Fibroblast of pulmonary artery (primary cell): ENCODE measurements around the gene PHF24.

Source experiments
- DNase-seq: peaks from one replicate; pipeline ENCODE4 v3.0.0-alpha.2; 2010; ENCODE audit warnings: low read depth
- H3K4me3 ChIP-seq: replicated peaks from 2 replicates; pipeline ENCODE4 v1.5.1; 2011; ENCODE audit warnings: low read depth, mild to moderate bottlenecking, control low read depth, low read length, moderate library complexity
- CTCF ChIP-seq: IDR thresholded peaks from 2 replicates; pipeline ENCODE4 v1.5.1; 2011; ENCODE audit warnings: mild to moderate bottlenecking, control low read depth, low read length, inconsistent platforms; ENCODE audit errors: missing control alignments

Gene PHF24

GRCh38 chr9:34997379-34997781 lies 39.3 kb downstream of the PHF24 start:
- no peak for DNase-seq
- H3K4me3 ChIP-seq = no peak overlapping the region
- no peak for TF ChIP-seq CTCF

GRCh38 chr9:34998266-34998665 lies 40.2 kb downstream of the PHF24 start:
- DNase-seq = no peak
- TF ChIP-seq CTCF = no peak
- no peak overlapping the region for H3K4me3 ChIP-seq

DNA sequence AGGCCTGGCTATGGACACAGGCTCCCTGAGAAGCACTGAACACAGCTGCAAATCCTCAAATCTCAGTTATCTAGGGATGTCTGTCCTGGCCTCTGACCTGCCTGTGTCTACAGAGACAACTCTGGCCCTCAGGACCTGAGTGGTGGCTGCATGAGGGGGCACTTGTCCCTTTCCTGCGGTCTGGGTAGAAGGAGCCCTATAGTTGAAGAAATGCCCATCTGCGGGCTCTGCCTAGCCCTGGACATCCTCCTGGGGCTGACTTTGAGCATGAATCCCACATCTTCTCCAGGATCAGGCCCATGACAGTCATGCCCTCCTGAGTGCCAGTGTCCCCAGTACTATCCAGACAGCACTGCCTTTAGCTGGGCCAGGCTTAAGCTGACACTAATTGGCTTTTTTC lies 41.5 kb downstream of the PHF24 start:
- no peak overlapping the region for H3K4me3 ChIP-seq
- TF ChIP-seq CTCF = no peak
- no peak for DNase-seq

DNA sequence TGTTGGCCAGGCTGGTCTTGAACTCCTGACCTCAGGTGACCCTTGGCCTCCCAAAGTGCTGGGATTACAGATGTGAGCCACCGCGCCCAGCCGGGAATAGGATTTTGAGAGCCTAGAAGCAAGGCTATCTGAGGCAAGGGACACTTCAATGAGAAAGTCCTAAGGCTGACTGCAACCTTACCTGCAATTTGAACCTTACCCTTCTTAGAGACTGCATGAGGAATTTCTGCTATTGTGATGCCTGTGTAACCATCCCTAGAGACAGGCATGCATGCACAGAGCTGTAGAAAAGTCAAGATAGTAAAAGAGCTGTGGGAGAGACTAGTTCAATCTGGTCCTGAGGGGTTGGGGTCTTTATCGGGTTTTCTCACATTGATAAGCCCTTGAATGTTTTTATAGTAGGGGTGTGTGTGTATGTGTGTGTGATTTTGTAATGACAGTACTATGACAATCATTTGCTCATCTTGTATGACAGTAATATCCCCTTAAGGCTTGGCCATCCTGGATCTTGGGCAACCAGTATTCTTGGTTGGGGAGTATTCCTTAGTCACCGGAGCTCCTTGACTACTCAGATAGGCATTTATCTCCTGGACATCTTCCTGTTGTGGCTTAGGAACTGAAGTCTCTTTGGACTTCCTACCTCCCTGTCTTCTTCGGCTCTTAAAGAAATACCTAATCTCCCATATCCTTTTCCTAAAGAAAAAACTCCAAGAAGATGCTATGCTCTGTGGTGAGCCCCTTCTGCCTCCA lies 42.6 kb downstream of the PHF24 start:
- peak; percentile 47 for DNase-seq

DNA sequence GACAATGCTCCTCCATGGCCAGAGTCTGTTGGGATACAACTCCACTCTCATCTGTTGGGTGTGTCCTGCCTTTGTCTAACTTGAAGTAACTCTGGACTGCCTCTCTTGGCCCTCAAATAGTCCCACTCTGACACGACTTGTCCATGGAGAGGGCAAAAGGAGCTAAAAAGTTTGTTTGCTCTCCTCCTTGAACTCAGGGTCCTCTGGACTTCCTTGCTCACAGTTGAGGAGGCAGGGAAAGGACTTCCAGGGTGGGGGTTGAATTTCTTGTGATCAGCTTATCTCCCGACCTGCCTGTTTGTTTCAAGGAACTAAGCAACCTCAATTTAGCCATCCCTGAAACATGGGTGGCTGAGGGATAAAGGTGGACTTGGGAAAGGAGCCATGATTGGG lies 43.2 kb downstream of the PHF24 start:
- TF ChIP-seq CTCF = no peak
- DNase-seq = no peak
- H3K4me3 ChIP-seq = no peak overlapping the region

More for the DNA sequence above, 42.6 kb downstream of the PHF24 start:
- TF ChIP-seq CTCF = no peak
- H3K4me3 ChIP-seq = no peak overlapping the region

DNA sequence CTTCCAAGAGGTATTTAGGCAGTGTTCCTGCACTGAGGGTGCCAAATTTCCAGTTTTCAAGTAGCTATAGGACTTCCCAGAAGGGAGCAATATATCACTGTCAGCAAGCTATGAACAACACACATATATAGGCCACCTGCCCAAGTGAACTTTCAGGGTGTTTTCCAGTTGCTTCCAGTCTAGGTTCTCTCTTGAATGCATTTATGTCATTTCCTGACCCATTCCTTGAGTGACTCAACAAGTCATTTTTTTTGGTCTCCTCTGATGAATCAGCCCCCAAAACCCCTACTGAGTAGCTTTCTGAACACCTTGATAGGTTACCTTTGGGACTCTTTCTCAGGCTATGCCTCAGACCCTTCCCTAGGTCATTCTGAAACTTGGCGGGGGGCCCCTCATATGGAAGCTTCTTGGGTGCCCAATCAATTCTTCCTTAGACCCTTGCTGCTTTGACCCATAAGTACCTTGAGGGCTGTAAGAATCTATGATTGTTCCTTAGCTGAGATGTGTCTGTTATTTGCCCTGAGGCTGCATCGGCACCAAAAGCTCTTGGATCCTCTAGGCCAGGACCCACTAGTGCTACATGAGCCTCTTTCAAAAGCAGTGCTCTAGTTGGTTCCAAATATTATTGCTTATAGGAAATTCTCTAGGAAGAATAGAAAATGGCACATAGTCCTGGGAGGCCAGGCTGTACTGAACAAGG lies 43.9 kb downstream of the PHF24 start:
- TF ChIP-seq CTCF = no peak
- peak; percentile 59 for DNase-seq
- no peak overlapping the region for H3K4me3 ChIP-seq
